ENCODE measurements around the gene FRMD4A. TPM values are rescaled to one million over a fixed set of nuclear protein-coding genes. Genes with fewer than 3 reads are reported as not detected.
"Not testable (repeated sequence)": the region's sequence is repeated elsewhere in the genome, so short reads cannot be mapped to it uniquely, and the experiment has no call there.

The FRMD4A gene
- total RNA-seq, 2 experiments from 2014 or later = 0.30 to 0.35 TPM

- Mint-ChIP-seq H3K4me1 (peaks cover 2% of the 10 kb centered on the region), H3K27ac (no peak overlapping the region), H3K9me3 (no peaks in the 10 kb centered on the region), H3K4me3 (no peak overlapping the region), H3K27me3 (peaks cover 31% of the 10 kb centered on the region), H3K36me3 (ENCODE audit: low read depth) (no peaks in the 10 kb centered on the region)
- no peak for DNase-seq
- CTCF ChIA-PET = interaction anchor here (0.6 to 1.4 kb wide), 2 partner anchors 9 to 11 kb away, joined by 3 read pairs; no protein-coding TSS in a partner anchor
- POLR2A ChIA-PET = no interaction called here
Observed at GRCh38 chr10:13773043-13773442, 557.7 kb downstream of the FRMD4A start.

DNA sequence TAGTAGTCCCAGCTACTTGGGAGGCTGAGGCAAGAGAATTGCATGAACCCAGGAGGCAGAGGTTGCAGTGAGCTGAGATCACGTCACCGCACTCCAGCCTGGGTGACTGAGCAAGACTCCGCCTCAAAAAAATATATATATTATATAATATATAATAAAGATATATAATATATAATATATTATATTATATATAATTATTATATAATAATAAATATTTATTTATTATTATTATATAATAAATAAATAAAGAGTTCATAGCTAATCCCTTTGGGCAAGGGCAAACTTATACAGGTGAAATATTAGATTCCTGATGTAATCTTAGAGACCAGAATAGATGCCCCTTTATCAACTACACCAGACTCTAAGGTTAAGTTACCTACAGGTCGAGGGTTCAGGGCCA is 558.7 kb downstream of the FRMD4A start:
- ChIA-PET POLR2A (no interaction called here), CTCF (interaction anchor here (1.4 kb wide), 1 partner anchor 10 kb away, joined by 3 read pairs; no protein-coding TSS in a partner anchor)
- Mint-ChIP-seq H3K36me3 (ENCODE audit: low read depth) (no peaks in the 10 kb centered on the region), H3K27ac (no peak overlapping the region), H3K9me3 (no peaks in the 10 kb centered on the region), H3K4me3 (no peak overlapping the region), H3K27me3 (peaks cover 34% of the 10 kb centered on the region), H3K4me1 (no peaks in the 10 kb centered on the region)
- DNase-seq = no peak

DNA sequence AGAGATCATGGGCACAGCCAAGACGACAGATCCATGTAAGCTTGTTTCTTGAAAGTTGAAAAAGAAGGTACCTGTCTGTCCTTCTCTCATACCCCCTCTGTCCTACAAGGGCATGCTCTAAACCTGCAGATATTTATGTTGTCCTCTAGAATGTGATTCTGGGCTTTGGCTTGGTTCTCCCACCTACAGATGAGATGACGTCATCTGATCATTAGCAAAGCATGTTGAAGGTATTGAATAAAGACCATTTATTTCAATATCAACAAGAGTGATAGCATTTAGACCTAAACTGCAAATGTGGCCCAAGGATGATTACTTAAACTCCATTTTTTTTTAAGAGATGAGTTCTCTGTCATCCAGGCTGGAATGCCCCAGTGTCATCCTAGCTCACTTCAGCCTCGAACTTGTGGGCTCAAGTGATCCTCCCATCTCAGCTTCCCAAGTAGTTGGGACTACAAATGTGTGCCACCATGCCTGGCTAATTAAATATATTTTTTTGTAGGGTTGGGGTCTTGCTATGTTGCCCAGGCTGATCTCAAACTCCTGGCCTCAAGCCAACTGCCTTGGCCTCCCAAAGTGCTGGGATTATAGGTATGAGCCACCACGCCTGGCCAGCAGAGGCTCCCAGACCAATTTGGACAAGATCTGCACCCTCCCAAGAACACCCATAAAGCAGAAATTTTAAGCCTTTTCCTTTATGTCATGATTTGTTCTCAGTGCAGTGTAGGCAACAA is 559.8 kb downstream of the FRMD4A start:
- Mint-ChIP-seq H3K27me3 (peaks cover 30% of the 10 kb centered on the region), H3K4me3 (no peak overlapping the region), H3K27ac (no peak overlapping the region), H3K9me3 (no peaks in the 10 kb centered on the region), H3K36me3 (ENCODE audit: low read depth) (no peaks in the 10 kb centered on the region), H3K4me1 (no peaks in the 10 kb centered on the region)
- DNase-seq = no peak
- CTCF ChIA-PET = no interaction called here
- POLR2A ChIA-PET = no interaction called here

- H3K36me3 Mint-ChIP-seq (ENCODE audit: low read depth) = no peaks in the 10 kb centered on the region
- no peaks in the 10 kb centered on the region for H3K9me3 Mint-ChIP-seq
- POLR2A ChIA-PET = no interaction called here
- no peak overlapping the region for H3K4me3 Mint-ChIP-seq
- no peaks in the 10 kb centered on the region for H3K4me1 Mint-ChIP-seq
- H3K27me3 Mint-ChIP-seq = peaks cover 26% of the 10 kb centered on the region
- H3K27ac Mint-ChIP-seq = no peak overlapping the region
- no peak for DNase-seq
- CTCF ChIA-PET = no interaction called here
Observed at GRCh38 chr10:13769946-13770345, 560.8 kb downstream of the FRMD4A start.

- peaks cover 6% of the 10 kb centered on the region for H3K27me3 Mint-ChIP-seq
- no peak for DNase-seq
- ChIA-PET POLR2A (no interaction called here), CTCF (no interaction called here)
- H3K9me3 Mint-ChIP-seq = no peaks in the 10 kb centered on the region
- no peaks in the 10 kb centered on the region for H3K36me3 Mint-ChIP-seq (ENCODE audit: low read depth)
- no peak overlapping the region for H3K27ac Mint-ChIP-seq
- H3K4me3 Mint-ChIP-seq = no peak overlapping the region
- H3K4me1 Mint-ChIP-seq = no peaks in the 10 kb centered on the region
Observed at GRCh38 chr10:13767676-13768178, 563.0 kb downstream of the FRMD4A start.

- CTCF ChIA-PET = not testable (repeated sequence)
Observed at GRCh38 chr10:13767148-13767547, 563.6 kb downstream of the FRMD4A start.

DNA sequence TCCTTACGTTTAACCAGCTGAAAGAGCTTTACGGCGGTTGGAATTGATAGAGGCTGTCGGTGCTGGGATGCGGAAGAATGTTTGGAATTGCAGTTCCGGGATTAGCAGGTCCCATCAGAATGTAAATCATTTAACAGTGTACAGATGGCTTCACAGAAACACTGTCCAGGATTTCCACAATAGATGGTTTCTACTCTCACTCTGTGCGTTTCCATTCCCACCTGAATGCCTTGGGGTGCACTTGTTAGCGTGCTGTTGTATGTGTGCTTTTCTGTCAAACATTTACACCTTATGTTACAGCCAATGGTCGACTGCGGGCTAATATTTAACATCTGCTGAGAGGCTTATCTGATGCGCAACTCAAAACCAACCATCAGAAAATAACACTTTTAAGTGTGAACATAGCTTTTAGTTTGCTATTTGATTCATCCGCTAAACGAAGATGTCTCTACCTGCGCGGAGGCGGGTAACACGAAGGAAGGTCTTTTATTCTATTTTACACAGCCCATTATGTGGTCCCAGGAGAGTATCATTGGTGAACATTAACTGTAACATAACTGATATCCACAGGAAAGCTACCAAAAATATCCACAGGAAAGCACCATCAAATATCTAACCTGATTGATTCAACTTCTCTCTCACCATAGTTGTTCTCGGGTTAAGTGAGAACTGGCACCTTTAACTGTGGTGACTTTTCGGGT is 564.9 kb downstream of the FRMD4A start:
- H3K4me1 Mint-ChIP-seq = no peaks in the 10 kb centered on the region
- H3K36me3 Mint-ChIP-seq (ENCODE audit: low read depth) = no peaks in the 10 kb centered on the region
- no peak overlapping the region for H3K27ac Mint-ChIP-seq
- H3K9me3 Mint-ChIP-seq = no peaks in the 10 kb centered on the region
- H3K4me3 Mint-ChIP-seq = no peak overlapping the region
- ChIA-PET POLR2A (no interaction called here), CTCF (no interaction called here)
- no peak for DNase-seq
- H3K27me3 Mint-ChIP-seq = peaks cover 3% of the 10 kb centered on the region

More at GRCh38 chr10:13767148-13767547, 563.6 kb downstream of the FRMD4A start:
- H3K27me3 Mint-ChIP-seq; H3K4me1 Mint-ChIP-seq; H3K36me3 Mint-ChIP-seq (ENCODE audit: low read depth); H3K27ac Mint-ChIP-seq; H3K9me3 Mint-ChIP-seq; H3K4me3 Mint-ChIP-seq; DNase-seq; POLR2A ChIA-PET: not testable (repeated sequence)

DNA sequence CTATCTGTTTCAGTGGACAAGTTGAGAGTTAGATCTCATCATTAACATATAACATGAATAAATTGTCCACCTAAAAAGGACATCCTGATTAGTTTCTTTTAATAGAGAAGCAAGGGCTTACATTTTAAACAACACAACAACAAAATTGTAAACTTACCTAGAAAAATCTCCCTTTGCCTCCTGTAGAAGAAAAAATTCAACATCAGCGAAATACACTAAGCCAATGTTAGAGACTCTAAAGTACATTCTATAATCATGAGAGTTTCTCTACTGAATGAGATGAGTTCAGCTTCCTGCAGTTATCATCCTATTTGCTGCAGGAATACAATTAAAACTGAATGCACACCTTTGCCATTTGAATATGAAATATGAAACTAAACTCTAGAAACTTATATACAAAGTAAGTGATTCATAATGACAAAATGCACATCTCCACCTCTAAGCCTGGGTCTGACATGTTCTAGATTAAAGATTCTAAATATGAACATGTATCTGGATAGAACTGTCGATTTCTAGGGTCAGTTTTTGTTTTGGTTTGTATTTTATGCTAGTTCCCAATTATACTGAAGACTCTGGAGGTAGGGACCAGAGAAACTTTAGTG is 569.1 kb downstream of the FRMD4A start:
- Mint-ChIP-seq H3K4me3 (no peak overlapping the region), H3K9me3 (no peaks in the 10 kb centered on the region), H3K27ac (no peak overlapping the region), H3K27me3 (peaks cover 2% of the 10 kb centered on the region), H3K4me1 (peaks cover 11% of the 10 kb centered on the region), H3K36me3 (ENCODE audit: low read depth) (no peaks in the 10 kb centered on the region)
- DNase-seq = no peak
- ChIA-PET CTCF (no interaction called here), POLR2A (no interaction called here)

DNA sequence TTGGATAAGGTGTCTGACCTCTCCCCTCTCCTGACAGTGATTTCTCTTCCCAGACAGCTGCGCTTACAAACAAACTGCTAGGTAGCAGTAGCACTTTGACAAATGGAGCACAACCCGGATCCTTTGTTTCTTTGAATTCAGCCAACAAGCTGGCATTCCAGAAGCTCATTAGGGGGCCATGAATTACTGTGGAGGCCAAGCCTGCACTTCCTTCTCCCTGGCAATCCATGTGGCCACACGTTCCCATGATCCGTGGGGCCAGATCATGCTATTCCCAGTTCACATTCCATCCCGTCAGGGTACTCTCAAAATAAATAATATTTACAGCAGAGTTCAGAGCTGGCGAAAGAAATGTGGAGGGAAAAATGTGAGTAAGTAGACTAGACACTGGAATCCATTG is 571.6 kb downstream of the FRMD4A start:
- no peak for DNase-seq
- no peaks in the 10 kb centered on the region for H3K9me3 Mint-ChIP-seq
- peaks cover 11% of the 10 kb centered on the region for H3K4me1 Mint-ChIP-seq
- CTCF ChIA-PET = no interaction called here
- no peak overlapping the region for H3K4me3 Mint-ChIP-seq
- POLR2A ChIA-PET = no interaction called here
- no peaks in the 10 kb centered on the region for H3K36me3 Mint-ChIP-seq (ENCODE audit: low read depth)
- H3K27ac Mint-ChIP-seq = no peak overlapping the region
- H3K27me3 Mint-ChIP-seq = peaks cover 9% of the 10 kb centered on the region

GRCh38 chr10:13758756-13759155 is 572.0 kb downstream of the FRMD4A start:
- POLR2A ChIA-PET = no interaction called here
- Mint-ChIP-seq H3K4me3 (no peak overlapping the region), H3K27me3 (peaks cover 10% of the 10 kb centered on the region), H3K9me3 (no peaks in the 10 kb centered on the region), H3K4me1 (peaks cover 11% of the 10 kb centered on the region), H3K36me3 (ENCODE audit: low read depth) (no peaks in the 10 kb centered on the region), H3K27ac (no peak overlapping the region)
- DNase-seq = no peak
- CTCF ChIA-PET = no interaction called here

GRCh38 chr10:13758312-13758711 is 572.4 kb downstream of the FRMD4A start:
- no peak for DNase-seq
- POLR2A ChIA-PET = no interaction called here
- no peaks in the 10 kb centered on the region for H3K9me3 Mint-ChIP-seq
- no peaks in the 10 kb centered on the region for H3K36me3 Mint-ChIP-seq (ENCODE audit: low read depth)
- H3K4me3 Mint-ChIP-seq = no peak overlapping the region
- peaks cover 10% of the 10 kb centered on the region for H3K27me3 Mint-ChIP-seq
- no peak overlapping the region for H3K27ac Mint-ChIP-seq
- CTCF ChIA-PET = no interaction called here
- peaks cover 11% of the 10 kb centered on the region for H3K4me1 Mint-ChIP-seq

GRCh38 chr10:13754277-13754676 is 576.4 kb downstream of the FRMD4A start:
- H3K27me3 Mint-ChIP-seq = peaks cover 33% of the 10 kb centered on the region
- ChIA-PET POLR2A (no interaction called here), CTCF (no interaction called here)
- no peak overlapping the region for H3K27ac Mint-ChIP-seq
- no peak overlapping the region for H3K4me3 Mint-ChIP-seq
- no peaks in the 10 kb centered on the region for H3K9me3 Mint-ChIP-seq
- peaks cover 11% of the 10 kb centered on the region for H3K4me1 Mint-ChIP-seq
- H3K36me3 Mint-ChIP-seq (ENCODE audit: low read depth) = no peaks in the 10 kb centered on the region
- DNase-seq = no peak

DNA sequence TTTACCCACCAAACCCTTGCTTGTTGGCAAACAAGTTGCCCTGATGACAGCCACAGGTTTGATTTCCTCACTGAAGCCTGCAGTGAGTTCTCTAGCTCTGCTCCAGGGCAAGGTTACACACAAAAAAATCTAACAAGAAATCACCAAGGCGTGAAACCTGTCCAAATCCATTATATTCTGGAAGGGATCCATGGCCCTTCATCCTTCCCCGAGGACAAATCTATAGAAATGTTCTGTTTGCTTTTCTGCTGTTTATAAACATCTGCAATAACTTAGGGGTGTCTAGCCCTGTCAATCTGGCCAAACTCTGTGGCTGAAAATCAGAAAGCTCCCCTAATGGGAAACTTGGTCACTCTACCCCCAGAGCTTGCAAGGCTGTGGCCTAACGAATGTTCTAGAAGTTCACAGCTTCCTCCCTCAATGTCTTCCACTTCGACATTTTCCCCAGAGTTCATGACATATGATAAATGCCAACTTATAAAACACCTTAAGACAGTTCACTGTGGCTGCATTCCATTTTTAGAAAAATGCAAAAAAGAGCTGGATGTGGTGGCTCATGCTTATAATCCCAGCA is 579.4 kb downstream of the FRMD4A start:
- no peak overlapping the region for H3K4me3 Mint-ChIP-seq
- peaks cover 38% of the 10 kb centered on the region for H3K27me3 Mint-ChIP-seq
- H3K4me1 Mint-ChIP-seq = no peaks in the 10 kb centered on the region
- DNase-seq = no peak
- H3K36me3 Mint-ChIP-seq (ENCODE audit: low read depth) = no peaks in the 10 kb centered on the region
- POLR2A ChIA-PET = no interaction called here
- H3K27ac Mint-ChIP-seq = no peak overlapping the region
- CTCF ChIA-PET = no interaction called here
- H3K9me3 Mint-ChIP-seq = no peaks in the 10 kb centered on the region

Measured in activated CD4-positive, alpha-beta memory T cell treated with anti-CD3 and anti-CD28 coated beads, Interleukin-2, amount 10 ng/mL, durations not matched to agents 7 days and 5 days (primary cell).